ENCODE results near the gene SLC19A2. TPM values are rescaled to one million over a fixed set of nuclear protein-coding genes. Genes with fewer than 3 reads are reported as not detected.

Gene SLC19A2
- total RNA-seq, 4 donors from 2014 or later: 7.2 to 14.9 (median 10.9) TPM

GRCh38 chr1:169468982-169469381, 16.8 kb downstream of the SLC19A2 start:
- Histone ChIP-seq H3K9me3 (no peaks in the 10 kb centered on the region), H3K27ac (no peak overlapping the region), H3K36me3 (peaks cover 0 to 14% (median 0%) of the 10 kb centered on the region in 3 donors), H3K27me3 (no peaks in the 10 kb centered on the region), H3K4me3 (no peak overlapping the region), H3K4me1 (no peaks in the 10 kb centered on the region)
- no peak for TF ChIP-seq POLR2A (IDR thresholded peaks at IDR 0.05)
- TF ChIP-seq CTCF (IDR thresholded peaks at IDR 0.05): no peak
- no peak for DNase-seq

- H3K4me3 ChIP-seq: no peak overlapping the region
- H3K27me3 ChIP-seq: no peaks in the 10 kb centered on the region
- H3K9me3 ChIP-seq: no peaks in the 10 kb centered on the region
- H3K36me3 ChIP-seq: peaks cover 0 to 14% (median 0%) of the 10 kb centered on the region in 3 donors
- peak in 1 of 3 donors; percentile 50 for DNase-seq
- H3K4me1 ChIP-seq: no peaks in the 10 kb centered on the region
- TF ChIP-seq CTCF (IDR thresholded peaks at IDR 0.05) (peak in 4 of 6 experiments; percentile 25 to 65 (median 50)), POLR2A (IDR thresholded peaks at IDR 0.05) (no peak)
- no peak overlapping the region for H3K27ac ChIP-seq
Observed at GRCh38 chr1:169466259-169467230, 19.2 kb downstream of the SLC19A2 start.

- Histone ChIP-seq H3K9me3 (no peaks in the 10 kb centered on the region), H3K27me3 (no peaks in the 10 kb centered on the region), H3K36me3 (peaks cover 0 to 14% (median 0%) of the 10 kb centered on the region in 3 donors), H3K4me1 (peaks cover 0 to 4% (median 0%) of the 10 kb centered on the region in 4 donors), H3K27ac (no peak overlapping the region), H3K4me3 (no peak overlapping the region)
- TF ChIP-seq CTCF (IDR thresholded peaks at IDR 0.05) (no peak), POLR2A (IDR thresholded peaks at IDR 0.05) (no peak)
- DNase-seq: no peak
Observed at GRCh38 chr1:169465281-169465680, 20.5 kb downstream of the SLC19A2 start.

GRCh38 chr1:169462385-169462784, 23.4 kb downstream of the SLC19A2 start:
- no peak overlapping the region for H3K27ac ChIP-seq
- no peak for DNase-seq
- H3K4me3 ChIP-seq: no peak overlapping the region
- H3K36me3 ChIP-seq: peaks cover 0 to 8% (median 0%) of the 10 kb centered on the region in 3 donors
- H3K9me3 ChIP-seq: peaks cover 0 to 2% (median 0%) of the 10 kb centered on the region in 4 donors
- no peaks in the 10 kb centered on the region for H3K27me3 ChIP-seq
- peaks cover 0 to 8% (median 0%) of the 10 kb centered on the region in 4 donors for H3K4me1 ChIP-seq
- TF ChIP-seq POLR2A (IDR thresholded peaks at IDR 0.05): no peak

- Histone ChIP-seq H3K9me3 (peaks cover 0 to 8% (median 0%) of the 10 kb centered on the region in 4 donors), H3K4me3 (no peak overlapping the region), H3K36me3 (no peaks in the 10 kb centered on the region), H3K27me3 (no peaks in the 10 kb centered on the region), H3K27ac (no peak overlapping the region), H3K4me1 (peaks cover 0 to 8% (median 0%) of the 10 kb centered on the region in 4 donors)
- no peak for TF ChIP-seq CTCF (IDR thresholded peaks at IDR 0.05)
- no peak for TF ChIP-seq POLR2A (IDR thresholded peaks at IDR 0.05)
- no peak for DNase-seq
Observed at GRCh38 chr1:169461390-169462000, 24.2 kb downstream of the SLC19A2 start.

All from Peyer's patch (tissue), 4 donors.